Keratinocyte (primary cell): ENCODE data around the gene DRD3. TPM values are rescaled to one million over a fixed set of nuclear protein-coding genes. Genes with fewer than 3 reads are reported as not detected.

Experiments used
- DNase-seq: peaks from one replicate; pipeline ENCODE4 v3.0.0-alpha.2; 2011; ENCODE audit warnings: low read depth, missing footprints, low spot score
- FAIRE-seq: peaks from 2 replicates; lab custom pipeline; 2011; peaks lifted over from hg19 to GRCh38; lab: Jason Lieb, UNC
- H2AFZ ChIP-seq: 2 replicates; pipeline ENCODE4 v1.6.0; 2012; ENCODE audit warnings: low read length, control low read depth, inconsistent platforms; ENCODE audit not compliant: control insufficient read depth
- H3K27ac ChIP-seq: 2 replicates; pipeline ENCODE4 v1.5.1; 2011; ENCODE audit warnings: low read length; ENCODE audit not compliant: control insufficient read depth, insufficient read depth
- H3K27me3 ChIP-seq: 3 replicates; pipeline ENCODE4 v1.6.0; 2011; ENCODE audit warnings: low read length; ENCODE audit not compliant: control insufficient read depth, insufficient read depth; ENCODE audit errors: extremely low read depth
- H3K36me3 ChIP-seq, 2 experiments: 2 replicates in 1 of 2; 3 replicates in 1 of 2; pipeline ENCODE4 v1.5.1; 2011; ENCODE audit warnings: low read length in 2 of 2, mild to moderate bottlenecking in 1 of 2; ENCODE audit not compliant: control insufficient read depth in 2 of 2, insufficient read depth in 2 of 2; ENCODE audit errors: extremely low read depth in 1 of 2
- H3K4me1 ChIP-seq: 3 replicates; pipeline ENCODE4 v1.5.1; 2011; ENCODE audit warnings: low read length; ENCODE audit not compliant: control insufficient read depth, insufficient read depth; ENCODE audit errors: extremely low read depth
- H3K4me2 ChIP-seq: 3 replicates; pipeline ENCODE4 v1.6.0; 2011; ENCODE audit warnings: low read depth, low read length; ENCODE audit not compliant: control insufficient read depth, insufficient read depth; ENCODE audit errors: extremely low read depth
- H3K4me3 ChIP-seq, 3 experiments: fragments of 200-600 bp in 1 of 3; sonication (generic) in 1 of 3; 2 replicates in 2 of 3; 3 replicates in 1 of 3; pipeline ENCODE4 v1.5.1; 2011 to 2016; ENCODE audit warnings: low read length in 3 of 3, mild to moderate bottlenecking in 3 of 3, control low read depth in 2 of 3, inconsistent platforms in 1 of 3, low read depth in 1 of 3, mixed read lengths in 1 of 3, mixed run types in 1 of 3, moderate library complexity in 1 of 3; ENCODE audit not compliant: control insufficient read depth in 2 of 3, insufficient read depth in 2 of 3; ENCODE audit errors: extremely low read depth in 1 of 3
- H3K79me2 ChIP-seq: 2 replicates; pipeline ENCODE4 v1.6.0; 2012; ENCODE audit warnings: low read length; ENCODE audit not compliant: control insufficient read depth, insufficient read depth
- H3K9ac ChIP-seq: 3 replicates; pipeline ENCODE4 v1.6.0; 2011; ENCODE audit warnings: low read length; ENCODE audit not compliant: control insufficient read depth, insufficient read depth; ENCODE audit errors: extremely low read depth
- H3K9me1 ChIP-seq: 3 replicates; pipeline ENCODE4 v1.6.0; 2011; ENCODE audit warnings: low read length; ENCODE audit not compliant: control insufficient read depth, insufficient read depth; ENCODE audit errors: extremely low read depth
- H3K9me3 ChIP-seq: 2 replicates; pipeline ENCODE4 v1.5.1; 2012; ENCODE audit warnings: low read depth, low read length; ENCODE audit not compliant: control insufficient read depth
- H4K20me1 ChIP-seq: 3 replicates; pipeline ENCODE4 v1.6.0; 2011; ENCODE audit warnings: low read length; ENCODE audit not compliant: control insufficient read depth, insufficient read depth; ENCODE audit errors: extremely low read depth
- CTCF ChIP-seq, 3 experiments: IDR thresholded peaks in 1 of 3; conservative IDR thresholded peaks in 1 of 3; optimal IDR thresholded peaks in 1 of 3; 2 replicates in 2 of 3; 3 replicates in 1 of 3; pipeline versions ENCODE3 to v1.5.1; 2011; ENCODE audit warnings: low read length in 3 of 3, mild to moderate bottlenecking in 3 of 3, moderate library complexity in 2 of 3, control low read depth in 1 of 3, inconsistent platforms in 1 of 3; ENCODE audit not compliant: insufficient read depth in 2 of 3; ENCODE audit errors: extremely low read depth in 1 of 3
- EZH2 ChIP-seq: IDR thresholded peaks from one replicate; pipeline ENCODE4 v1.6.1; 2012; ENCODE audit warnings: inconsistent platforms, mild to moderate bottlenecking, low read length, moderate library complexity
- dilution Hi-C: fragments of 300-500 bp; cut with MboI; formaldehyde crosslinking; loops from one replicate; pipeline ENCODE4 v1.7.0; 2020; ENCODE audit warnings: low sequenced_read_pairs; ENCODE audit not compliant: extremely low pct_ligation_motif_present
- polyA plus RNA-seq, 5 experiments: library from polyadenylated mRNA; depleted of rRNA in 3 of 5; stranded (reverse) in 3 of 5; stranded (forward) in 1 of 5; unstranded in 1 of 5; fragments of >200 nt; gene quantifications; 1 replicate in 1 of 5; 2 replicates in 3 of 5; 3 replicates in 1 of 5; pipeline versions ENCODE4 v1.2.1 to v1.2.3, GENCODE V29; 2011 to 2012; ENCODE audit warnings: missing spikeins in 2 of 5, low read depth in 1 of 5, low replicate concordance in 1 of 5

DRD3 gene
- polyA plus RNA-seq, 1 donor (not counting 4 experiments of a cell fraction or from before 2014, with no cell fraction given), result not detected

DNA sequence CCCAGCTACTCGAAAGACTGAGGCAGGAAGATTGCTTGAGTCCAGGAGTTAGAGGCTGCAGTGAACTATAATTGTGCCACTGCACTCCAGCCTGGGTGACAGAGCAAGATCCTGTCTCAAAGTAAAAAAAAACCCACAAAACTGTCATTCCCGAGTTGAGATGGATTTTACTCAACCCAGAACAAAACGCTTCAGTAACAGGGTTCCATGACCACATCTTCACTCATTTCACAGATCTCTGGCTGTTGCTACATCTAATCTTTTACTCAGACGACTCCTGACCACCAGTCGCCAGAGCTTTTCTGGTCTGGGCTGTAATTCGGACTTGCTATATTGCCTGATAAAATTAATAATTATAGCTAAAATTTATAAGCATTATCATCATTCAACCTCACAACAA is 2.4 kb downstream of the DRD3 start:
- no peak overlapping the region for H3K9ac ChIP-seq
- DNase-seq (no peak), FAIRE-seq (no peak)
- dilution Hi-C loops, result no loop called here
- no peak overlapping the region for H3K4me2 ChIP-seq
- no peaks in the 10 kb centered on the region for H3K79me2 ChIP-seq
- H3K4me3 ChIP-seq, result no peak overlapping the region
- H3K9me3 ChIP-seq, result no peaks in the 10 kb centered on the region
- TF ChIP-seq EZH2, result no peak
- no peak for TF ChIP-seq CTCF (optimal IDR thresholded peaks at IDR 0.05 in 1 of 3, IDR thresholded peaks at IDR 0.05 in 1 of 3, conservative IDR thresholded peaks at IDR 0.05 in 1 of 3; ENCODE audit: extremely low read depth in 1 of 3, insufficient read depth in 2 of 3, low read length in 3 of 3)
- no peaks in the 10 kb centered on the region for H3K36me3 ChIP-seq
- no peak overlapping the region for H2AFZ ChIP-seq
- H3K27ac ChIP-seq, result no peak overlapping the region
- no peaks in the 10 kb centered on the region for H3K9me1 ChIP-seq
- H3K4me1 ChIP-seq, result no peaks in the 10 kb centered on the region
- no peaks in the 10 kb centered on the region for H4K20me1 ChIP-seq
- no peaks in the 10 kb centered on the region for H3K27me3 ChIP-seq

DNA sequence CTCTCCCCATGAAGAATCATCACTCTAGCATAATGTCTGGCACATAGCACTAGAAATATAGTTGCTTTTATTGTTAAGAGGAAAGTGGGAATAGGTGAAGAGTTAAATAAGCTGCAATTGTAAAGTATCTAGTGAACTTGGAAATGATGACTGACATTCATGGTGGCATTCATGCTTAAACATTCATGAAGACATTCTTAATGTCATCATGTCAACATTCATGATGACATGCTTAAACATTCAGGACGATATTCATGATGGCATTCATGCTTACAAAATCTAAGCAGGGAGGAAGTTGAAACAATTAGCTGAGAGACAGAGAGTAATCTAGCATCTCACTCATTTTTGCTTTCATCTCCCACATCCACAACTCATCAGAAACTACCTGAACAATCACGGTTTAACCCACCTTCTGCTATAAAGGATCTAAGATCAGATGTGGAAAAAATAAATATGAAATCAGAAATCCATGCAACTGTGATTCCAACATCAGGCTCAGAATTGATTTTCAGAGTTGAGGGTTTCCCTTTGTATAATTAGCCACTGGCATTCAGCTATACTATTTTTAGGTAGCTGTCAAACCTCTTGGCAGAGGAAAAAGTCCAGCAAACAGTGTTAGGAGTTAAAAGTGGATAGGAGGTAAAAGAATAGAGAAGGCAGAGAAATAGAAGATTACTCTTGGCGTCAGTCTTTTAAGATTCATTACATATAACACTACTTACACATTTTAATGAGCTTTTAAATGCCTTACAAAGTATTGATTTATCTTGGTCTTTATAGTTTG is 3.5 kb downstream of the DRD3 start:
- dilution Hi-C loops, result no loop called here
- FAIRE-seq, result no peak
- TF ChIP-seq EZH2, result no peak
- no peak for TF ChIP-seq CTCF (optimal IDR thresholded peaks at IDR 0.05 in 1 of 3, IDR thresholded peaks at IDR 0.05 in 1 of 3, conservative IDR thresholded peaks at IDR 0.05 in 1 of 3; ENCODE audit: extremely low read depth in 1 of 3, insufficient read depth in 2 of 3, low read length in 3 of 3)

More for the DNA sequence above, 3.5 kb downstream of the DRD3 start:
- no peak overlapping the region for H3K9ac ChIP-seq
- no peaks in the 10 kb centered on the region for H3K9me1 ChIP-seq
- DNase-seq, result no peak
- H3K27ac ChIP-seq, result no peak overlapping the region
- H3K4me1 ChIP-seq, result no peaks in the 10 kb centered on the region
- H3K4me3 ChIP-seq, result no peak overlapping the region
- no peaks in the 10 kb centered on the region for H3K9me3 ChIP-seq
- H3K27me3 ChIP-seq, result no peaks in the 10 kb centered on the region
- H3K36me3 ChIP-seq, result no peaks in the 10 kb centered on the region
- H2AFZ ChIP-seq, result no peak overlapping the region
- H3K4me2 ChIP-seq, result no peak overlapping the region
- no peaks in the 10 kb centered on the region for H4K20me1 ChIP-seq
- H3K79me2 ChIP-seq, result no peaks in the 10 kb centered on the region
